ENCODE data around the gene KIAA0930.

- TF ChIP-seq CTCF (IDR thresholded peaks at IDR 0.05) (no peak), ZFX (IDR thresholded peaks at IDR 0.05; ENCODE audit: borderline replicate concordance) (no peak)
Measured at GRCh38 chr22:45155050-45155840, 85.4 kb downstream of the KIAA0930 start.
